Iris pigment epithelial cell (primary cell): Measurements from ENCODE around the gene GCNT2.
A peak's percentile ranks its signal among the peaks of the same experiment; 100 is the strongest.
"Not testable (repeated sequence)": the region's sequence is repeated elsewhere in the genome, so short reads cannot be mapped to it uniquely, and the experiment has no call there.

Experiments
- DNase-seq: peaks from one replicate; pipeline ENCODE4 v3.0.0-alpha.2; 2011; ENCODE audit warnings: low read depth

The GCNT2 gene

DNA sequence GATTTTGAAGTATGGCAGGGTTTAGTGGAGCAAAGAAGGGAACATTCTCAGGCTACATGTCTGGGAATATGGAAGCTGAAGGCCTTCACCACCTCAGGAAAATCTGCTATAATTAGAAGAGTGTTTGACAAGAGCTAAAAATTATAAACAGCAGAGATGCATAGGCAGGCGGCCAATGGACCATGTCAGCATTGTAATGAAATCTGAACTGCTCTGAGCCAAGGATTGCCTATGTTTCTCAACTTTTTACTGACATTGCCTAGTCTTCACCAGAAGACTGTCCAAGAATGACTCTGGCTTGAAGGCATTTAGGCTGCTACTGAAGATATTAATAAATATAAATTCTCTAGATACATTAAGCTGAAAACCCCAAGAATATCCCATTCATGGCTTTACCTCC is 89.1 kb downstream of the GCNT2 start:
- DNase-seq, result peak; percentile 75

DNA sequence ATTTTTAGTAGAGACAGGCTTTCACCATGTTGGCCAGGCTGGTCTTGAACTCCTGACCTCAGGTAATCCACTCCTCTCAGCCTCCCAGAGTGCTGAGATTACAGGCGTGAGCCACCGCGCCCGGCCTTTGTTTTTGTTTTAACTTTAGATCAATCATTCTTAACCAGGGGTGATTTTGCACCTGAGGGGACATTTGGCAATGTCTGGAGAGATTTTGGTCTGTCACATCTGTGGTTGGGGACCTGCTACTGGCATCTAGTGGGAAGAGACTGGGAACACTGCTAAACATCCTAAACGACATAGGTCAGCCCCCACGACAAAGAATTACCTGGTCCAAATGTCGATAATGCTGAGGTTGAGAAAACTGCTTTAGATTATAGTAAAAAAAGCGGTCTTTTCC is 91.0 kb downstream of the GCNT2 start:
- no peak for DNase-seq

DNA sequence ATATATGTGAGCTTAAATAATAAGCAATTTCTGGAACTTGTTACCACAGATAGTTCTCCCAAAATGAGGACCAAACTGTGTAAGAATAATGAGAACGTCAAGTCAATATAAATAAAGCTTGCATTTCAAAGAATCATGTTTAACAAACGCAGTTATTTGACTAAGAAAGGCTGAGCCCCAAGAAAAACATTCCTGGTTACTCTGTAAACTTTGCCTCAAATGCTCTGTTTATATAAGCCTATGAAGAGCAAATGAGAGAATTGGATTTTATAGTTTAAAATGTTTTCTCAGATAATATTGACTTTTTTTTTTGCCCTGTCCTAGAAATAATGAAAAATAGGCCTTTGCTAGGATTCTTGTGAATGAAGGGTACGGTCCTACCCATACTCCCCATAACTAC is 91.9 kb downstream of the GCNT2 start:
- DNase-seq, result peak; percentile 63

DNA sequence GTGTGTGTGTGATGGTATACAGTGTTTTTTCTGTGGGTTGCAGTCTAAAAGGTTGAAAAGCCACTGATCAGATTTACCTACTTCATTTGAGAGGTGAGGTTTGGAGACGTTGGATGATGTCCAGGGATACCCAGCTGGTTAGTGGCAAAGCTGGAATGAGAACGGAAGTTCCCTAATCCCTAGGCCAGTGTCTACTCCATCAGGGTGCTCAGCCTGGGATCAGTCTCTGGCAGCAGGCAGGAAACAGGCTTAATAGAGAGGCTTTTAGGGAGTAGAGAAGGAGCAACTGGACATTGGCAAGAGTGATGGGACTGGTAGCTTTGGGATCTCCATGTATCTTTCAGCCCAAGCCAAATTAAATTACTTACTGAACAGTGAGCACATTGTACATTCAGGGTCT is 92.6 kb downstream of the GCNT2 start:
- peak; percentile 19 for DNase-seq

GRCh38 chr6:10615675-10616074 is 94.5 kb downstream of the GCNT2 start:
- no peak for DNase-seq

DNA sequence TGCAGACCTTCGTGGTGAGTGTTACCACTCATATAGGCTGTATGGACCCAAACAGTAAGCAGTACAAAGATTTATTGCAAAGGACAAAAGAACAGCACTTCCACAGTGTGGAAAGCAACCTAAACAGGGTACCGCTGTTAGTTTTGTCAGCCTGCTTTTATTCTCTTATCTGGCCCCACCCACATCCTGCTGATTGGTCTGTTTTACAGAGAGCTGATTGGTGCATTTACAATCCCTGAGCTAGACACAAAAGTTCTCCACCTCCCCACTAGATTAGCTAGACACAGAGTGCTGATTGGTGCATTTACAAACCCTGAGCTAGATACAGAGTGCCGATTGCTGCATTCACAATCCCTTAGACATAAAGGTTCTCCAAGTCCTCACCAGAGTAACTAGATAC is 95.1 kb downstream of the GCNT2 start:
- not testable (repeated sequence) for DNase-seq

DNA sequence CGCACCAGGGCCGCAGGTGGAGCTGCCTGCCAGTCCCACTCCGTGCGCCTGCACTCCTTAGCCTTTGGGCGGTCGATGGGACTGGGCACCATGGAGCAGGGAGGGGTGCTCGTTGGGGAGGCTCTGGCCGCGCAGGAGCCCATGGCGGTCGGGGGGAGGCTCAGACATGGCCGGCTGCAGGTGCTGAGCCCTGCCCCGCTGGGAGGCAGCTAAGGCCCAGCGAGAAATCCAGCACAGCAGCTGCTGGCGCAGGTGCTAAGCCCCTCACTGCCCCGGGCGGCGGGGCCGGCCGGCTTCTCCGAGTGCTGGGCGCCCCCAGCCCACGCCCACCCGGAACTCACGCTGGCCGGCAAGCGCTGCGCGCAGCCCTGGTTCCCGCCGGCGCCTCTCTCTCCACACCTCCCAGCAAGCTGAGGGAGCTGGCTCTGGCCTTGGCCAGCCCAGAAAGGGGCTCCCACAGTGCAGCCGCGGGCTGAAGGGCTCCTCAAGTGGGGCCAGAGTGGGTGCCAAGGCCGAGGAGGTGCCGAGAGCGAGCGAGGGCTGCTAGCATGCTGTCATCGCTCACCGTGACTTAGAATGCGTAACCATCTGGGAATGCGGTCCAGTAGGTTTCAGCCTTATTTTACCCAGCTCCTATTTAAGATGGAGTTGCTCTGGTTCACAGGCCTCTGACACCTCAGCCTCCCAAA is 96.0 kb downstream of the GCNT2 start:
- no peak for DNase-seq

GRCh38 chr6:10618409-10618808 is 97.3 kb downstream of the GCNT2 start:
- no peak for DNase-seq

GRCh38 chr6:10621213-10621612 is 100.1 kb downstream of the GCNT2 start:
- DNase-seq, result no peak

DNA sequence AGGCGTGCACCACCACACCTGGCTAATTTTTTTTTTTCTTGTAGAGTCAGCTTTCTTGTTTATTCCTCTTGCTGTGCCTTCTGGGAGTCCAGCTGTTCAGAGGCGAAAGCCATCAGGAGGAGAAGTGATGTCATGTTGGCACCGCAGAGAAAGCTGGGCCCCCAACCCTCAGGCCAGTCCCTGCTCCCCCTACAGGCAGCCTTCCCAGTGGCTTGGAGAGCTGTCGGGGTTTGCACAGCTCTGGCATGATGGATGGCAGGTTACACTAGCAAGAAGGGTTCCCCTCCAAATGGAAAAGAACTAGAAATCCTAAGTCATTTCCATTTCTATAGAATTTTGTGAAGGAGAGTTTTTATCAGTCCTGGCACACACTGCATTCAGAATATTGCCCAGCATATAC is 100.7 kb downstream of the GCNT2 start:
- no peak for DNase-seq

- no peak for DNase-seq
Observed at GRCh38 chr6:10624836-10625235, 103.7 kb downstream of the GCNT2 start.

- no peak for DNase-seq
Observed at GRCh38 chr6:10626154-10626741, 105.1 kb downstream of the GCNT2 start.

DNA sequence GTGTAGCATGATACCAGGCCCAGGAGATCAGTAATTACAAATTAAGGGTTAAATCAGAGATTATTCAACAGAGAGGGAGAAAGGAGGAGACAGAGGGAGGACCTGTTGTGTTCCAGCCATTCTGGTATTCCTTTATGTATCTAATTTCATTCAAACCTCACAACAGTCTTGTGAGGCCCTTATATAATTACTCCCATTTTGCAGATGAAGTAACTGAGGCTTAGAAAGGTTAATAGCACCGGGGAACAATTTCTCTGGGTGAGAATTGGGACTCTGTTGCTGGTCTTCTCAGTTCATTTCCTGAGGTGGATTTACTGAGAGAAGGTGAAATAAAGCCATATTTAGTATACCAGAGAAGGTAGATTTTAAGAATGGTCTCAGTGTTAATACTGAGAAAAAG is 106.6 kb downstream of the GCNT2 start:
- DNase-seq, result no peak

DNA sequence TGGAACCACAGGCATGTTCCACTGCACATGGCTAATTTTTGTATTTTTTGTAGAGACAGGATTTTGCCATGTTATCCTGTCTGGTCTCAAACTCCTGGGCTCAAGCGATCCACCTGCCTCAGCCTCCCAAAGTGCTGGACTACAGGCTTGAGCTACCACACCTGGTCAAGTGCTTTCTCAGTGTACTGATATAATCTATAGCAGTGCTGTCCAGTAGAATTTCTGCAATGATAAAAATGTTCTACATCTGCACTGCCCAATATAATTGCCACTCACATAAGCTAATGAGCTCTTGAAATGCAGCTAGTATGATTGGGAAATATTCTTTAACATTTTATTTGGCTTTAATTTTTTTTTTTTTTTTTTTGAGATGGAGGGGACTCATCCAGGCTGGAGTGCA is 109.0 kb downstream of the GCNT2 start:
- no peak for DNase-seq

- peak; percentile 90 for DNase-seq
Observed at GRCh38 chr6:10633216-10633615, 112.1 kb downstream of the GCNT2 start.

GRCh38 chr6:10640412-10640811 is 119.3 kb downstream of the GCNT2 start:
- DNase-seq, result no peak

DNA sequence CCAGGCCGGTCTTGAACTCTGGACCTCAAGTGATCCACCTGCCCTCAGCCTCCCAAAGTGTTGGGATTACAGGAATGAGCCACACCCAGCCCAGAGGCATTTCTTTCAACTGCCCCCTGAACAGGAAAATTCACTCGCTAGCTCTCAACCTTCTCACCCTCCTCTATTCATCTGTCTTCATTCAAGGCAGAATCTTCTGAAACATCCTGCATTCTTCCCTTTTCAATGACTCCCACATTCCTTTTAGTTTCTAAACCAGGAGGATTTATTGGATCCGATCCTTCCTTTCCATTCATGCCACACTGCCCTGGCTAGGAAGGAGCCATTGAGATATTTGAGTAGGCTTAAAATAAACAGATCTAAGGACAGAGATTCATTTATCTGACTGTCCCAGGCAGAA is 120.4 kb downstream of the GCNT2 start:
- no peak for DNase-seq

- no peak for DNase-seq
Observed at GRCh38 chr6:10643201-10643651, 122.1 kb downstream of the GCNT2 start.

- DNase-seq, result no peak
Observed at GRCh38 chr6:10644225-10644624, 123.1 kb downstream of the GCNT2 start.

DNA sequence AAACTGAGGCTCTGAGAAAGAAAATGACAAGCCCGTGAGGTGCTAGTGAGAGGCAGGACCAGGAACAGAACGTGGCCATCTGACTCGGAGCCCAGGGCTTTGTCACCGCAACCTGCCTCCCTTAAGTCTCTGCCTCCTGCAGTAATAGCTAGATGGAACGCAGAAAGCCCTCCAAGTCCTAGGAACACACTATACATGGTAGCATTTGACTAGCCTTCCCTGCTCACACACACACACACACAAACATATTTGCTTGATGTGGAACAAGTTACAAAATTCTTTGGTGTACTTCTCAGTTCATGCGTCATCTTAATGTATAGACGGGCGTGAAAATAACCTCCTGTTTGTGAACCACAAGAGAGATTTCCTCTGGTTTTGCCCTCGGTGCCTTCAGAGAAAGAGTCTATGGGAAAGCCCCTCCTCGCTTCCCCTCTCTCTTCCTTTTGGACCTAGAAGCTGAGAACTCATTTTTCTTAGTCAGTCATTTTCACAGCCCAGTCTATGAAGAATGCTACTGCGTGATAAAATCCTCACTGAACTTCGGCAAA is 134.4 kb downstream of the GCNT2 start:
- no peak for DNase-seq

DNA sequence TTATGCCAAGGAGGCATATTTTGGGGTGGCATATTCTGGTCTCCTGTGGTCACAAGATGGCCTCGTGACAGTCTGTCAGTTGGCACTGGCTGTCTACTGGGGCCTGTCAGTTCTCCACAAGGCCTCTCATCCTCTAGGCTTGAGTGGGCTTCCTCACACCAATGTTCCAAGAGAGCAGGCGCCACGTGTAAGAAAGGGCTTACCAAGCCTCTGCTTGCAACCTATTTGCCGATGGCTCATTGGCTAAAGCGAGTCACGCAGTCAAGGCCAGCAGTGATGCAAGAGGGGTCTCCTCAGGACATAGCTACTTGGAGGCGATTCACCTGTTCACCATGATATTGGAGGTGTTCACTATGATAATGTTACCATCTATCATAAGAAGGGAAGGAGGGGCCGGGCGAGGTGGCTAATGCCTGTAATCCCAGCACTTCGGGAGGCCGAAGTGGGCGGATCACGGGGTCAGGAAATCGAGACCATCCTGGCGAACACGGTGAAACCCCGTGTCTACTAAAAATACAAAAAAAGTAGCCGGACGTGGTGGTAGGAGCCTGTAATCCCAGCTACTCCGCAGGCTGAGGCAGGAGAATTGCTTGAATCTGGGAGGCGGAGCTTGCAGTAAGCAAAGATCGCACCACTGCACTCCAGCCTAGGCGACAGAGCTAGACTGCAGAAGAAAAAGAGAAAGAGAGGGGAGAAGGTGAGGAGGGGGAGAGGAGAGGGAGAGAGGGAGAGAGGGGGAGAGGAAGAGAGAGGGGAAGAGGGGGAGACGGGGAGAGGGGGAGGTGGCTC is 138.0 kb downstream of the GCNT2 start:
- no peak for DNase-seq

- no peak for DNase-seq
Observed at GRCh38 chr6:10659699-10660348, 138.7 kb downstream of the GCNT2 start.
